ENCODE results near the gene SLC66A2.
"Not testable (repeated sequence)": the region's sequence is repeated elsewhere in the genome, so short reads cannot be mapped to it uniquely, and the experiment has no call there.

DNA sequence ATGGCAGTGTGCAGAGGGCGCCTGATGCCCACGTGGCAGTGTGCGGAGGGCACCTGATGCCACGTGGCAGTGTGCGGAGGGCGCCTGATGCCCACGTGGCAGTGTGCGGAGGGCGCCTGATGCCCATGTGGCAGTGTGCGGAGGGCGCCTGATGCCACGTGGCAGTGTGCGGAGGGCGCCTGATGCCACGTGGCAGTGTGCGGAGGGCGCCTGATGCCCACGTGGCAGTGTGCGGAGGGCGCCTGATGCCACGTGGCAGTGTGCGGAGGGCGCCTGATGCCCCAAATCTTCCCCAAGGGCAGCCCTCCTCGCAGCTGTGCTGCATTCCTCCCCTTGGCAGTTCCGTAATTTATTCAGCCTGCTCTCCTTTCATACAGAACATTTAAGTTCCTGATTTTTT, 73.2 kb downstream of the SLC66A2 start:
- TF ChIP-seq, protein P1, sequence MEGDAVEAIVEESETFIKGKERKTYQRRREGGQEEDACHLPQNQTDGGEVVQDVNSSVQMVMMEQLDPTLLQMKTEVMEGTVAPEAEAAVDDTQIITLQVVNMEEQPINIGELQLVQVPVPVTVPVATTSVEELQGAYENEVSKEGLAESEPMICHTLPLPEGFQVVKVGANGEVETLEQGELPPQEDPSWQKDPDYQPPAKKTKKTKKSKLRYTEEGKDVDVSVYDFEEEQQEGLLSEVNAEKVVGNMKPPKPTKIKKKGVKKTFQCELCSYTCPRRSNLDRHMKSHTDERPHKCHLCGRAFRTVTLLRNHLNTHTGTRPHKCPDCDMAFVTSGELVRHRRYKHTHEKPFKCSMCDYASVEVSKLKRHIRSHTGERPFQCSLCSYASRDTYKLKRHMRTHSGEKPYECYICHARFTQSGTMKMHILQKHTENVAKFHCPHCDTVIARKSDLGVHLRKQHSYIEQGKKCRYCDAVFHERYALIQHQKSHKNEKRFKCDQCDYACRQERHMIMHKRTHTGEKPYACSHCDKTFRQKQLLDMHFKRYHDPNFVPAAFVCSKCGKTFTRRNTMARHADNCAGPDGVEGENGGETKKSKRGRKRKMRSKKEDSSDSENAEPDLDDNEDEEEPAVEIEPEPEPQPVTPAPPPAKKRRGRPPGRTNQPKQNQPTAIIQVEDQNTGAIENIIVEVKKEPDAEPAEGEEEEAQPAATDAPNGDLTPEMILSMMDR (IDR thresholded peaks at IDR 0.05): not testable (repeated sequence)
- not testable (repeated sequence) for TF ChIP-seq POLR2A (IDR thresholded peaks at IDR 0.05)
